OCI-LY1 (cell line): ENCODE results near the gene RHBDL1.

Experiments
- H2AFZ ChIP-seq: fragments of 200-600 bp; sonication (generic), shearing (Covaris generic); 2 replicates; pipeline ENCODE4 v1.6.0; 2014; ENCODE audit warnings: antibody characterized with exemption, mild to moderate bottlenecking, low read length
- H3F3A ChIP-seq: fragments of 200-600 bp; sonication (generic), shearing (Covaris generic); 2 replicates; pipeline ENCODE4 v1.6.0; 2014; ENCODE audit warnings: mild to moderate bottlenecking, antibody characterized with exemption, low read length, moderate library complexity; ENCODE audit not compliant: insufficient read depth
- H3K27ac ChIP-seq: fragments of 200-600 bp; sonication (generic); 2 replicates; pipeline ENCODE4 v1.5.1; 2014; ENCODE audit warnings: low read length, mixed run types, mild to moderate bottlenecking, low read depth; ENCODE audit not compliant: poor library complexity, severe bottlenecking
- H3K27me3 ChIP-seq: fragments of 200-600 bp; sonication (generic); 2 replicates; pipeline ENCODE4 v1.6.0; 2014; ENCODE audit warnings: antibody characterized with exemption, mild to moderate bottlenecking, low read length, moderate library complexity; ENCODE audit not compliant: insufficient read depth
- H3K36me3 ChIP-seq: fragments of 200-600 bp; sonication (generic); 2 replicates; pipeline ENCODE4 v1.6.1; 2014; ENCODE audit warnings: mild to moderate bottlenecking, antibody characterized with exemption, low read length, moderate library complexity, mixed read lengths; ENCODE audit not compliant: insufficient read depth
- H3K4me1 ChIP-seq: fragments of 200-600 bp; sonication (generic); 2 replicates; pipeline ENCODE4 v1.5.1; 2014; ENCODE audit warnings: mild to moderate bottlenecking, low read length, moderate library complexity; ENCODE audit not compliant: insufficient read depth, severe bottlenecking
- H3K4me2 ChIP-seq: fragments of 200-600 bp; sonication (generic), shearing (Covaris generic); 2 replicates; pipeline ENCODE4 v1.6.1; 2014; ENCODE audit warnings: low read length
- H3K4me3 ChIP-seq: fragments of 200-600 bp; sonication (generic); 2 replicates; pipeline ENCODE4 v1.5.1; 2014; ENCODE audit warnings: low read length, low read depth, mild to moderate bottlenecking, mixed read lengths; ENCODE audit not compliant: poor library complexity, severe bottlenecking
- H3K79me2 ChIP-seq: fragments of 200-600 bp; shearing (Covaris generic); 2 replicates; pipeline ENCODE4 v1.6.1; 2016; ENCODE audit warnings: mixed run types, low read length, mixed read lengths; ENCODE audit not compliant: insufficient read depth
- H3K9ac ChIP-seq: fragments of 200-600 bp; sonication (generic), shearing (Covaris generic); 2 replicates; pipeline ENCODE4 v1.6.1; 2014; ENCODE audit warnings: mild to moderate bottlenecking, low read length, mixed read lengths
- H3K9me2 ChIP-seq: fragments of 200-600 bp; sonication (generic), shearing (Covaris generic); 2 replicates; pipeline ENCODE4 v1.6.1; 2014; ENCODE audit warnings: low read depth, mild to moderate bottlenecking, low read length, mixed read lengths
- H3K9me3 ChIP-seq: fragments of 200-600 bp; shearing (Covaris generic); 2 replicates; pipeline ENCODE4 v1.6.1; 2014; ENCODE audit warnings: low read length, mixed read lengths
- H4K20me1 ChIP-seq: fragments of 200-600 bp; sonication (generic), shearing (Covaris generic); 2 replicates; pipeline ENCODE4 v1.6.0; 2016; ENCODE audit warnings: mild to moderate bottlenecking, low read length; ENCODE audit not compliant: insufficient read depth
- EZH2 ChIP-seq: fragments of 200-600 bp; sonication (generic), shearing (Covaris generic); IDR thresholded peaks from 2 replicates; pipeline ENCODE4 v1.8.0; 2017; ENCODE audit warnings: borderline replicate concordance, mixed run types, mild to moderate bottlenecking, antibody characterized with exemption, low read length, moderate library complexity, mixed read lengths
- TF ChIP-seq, protein P1 (sequence below): fragments of 200-600 bp; sonication (generic), shearing (Covaris generic); IDR thresholded peaks from 2 replicates; pipeline ENCODE4 v1.5.1; 2017; ENCODE audit warnings: mild to moderate bottlenecking, antibody characterized with exemption, low read length, moderate library complexity, mixed read lengths

RHBDL1 gene

DNA sequence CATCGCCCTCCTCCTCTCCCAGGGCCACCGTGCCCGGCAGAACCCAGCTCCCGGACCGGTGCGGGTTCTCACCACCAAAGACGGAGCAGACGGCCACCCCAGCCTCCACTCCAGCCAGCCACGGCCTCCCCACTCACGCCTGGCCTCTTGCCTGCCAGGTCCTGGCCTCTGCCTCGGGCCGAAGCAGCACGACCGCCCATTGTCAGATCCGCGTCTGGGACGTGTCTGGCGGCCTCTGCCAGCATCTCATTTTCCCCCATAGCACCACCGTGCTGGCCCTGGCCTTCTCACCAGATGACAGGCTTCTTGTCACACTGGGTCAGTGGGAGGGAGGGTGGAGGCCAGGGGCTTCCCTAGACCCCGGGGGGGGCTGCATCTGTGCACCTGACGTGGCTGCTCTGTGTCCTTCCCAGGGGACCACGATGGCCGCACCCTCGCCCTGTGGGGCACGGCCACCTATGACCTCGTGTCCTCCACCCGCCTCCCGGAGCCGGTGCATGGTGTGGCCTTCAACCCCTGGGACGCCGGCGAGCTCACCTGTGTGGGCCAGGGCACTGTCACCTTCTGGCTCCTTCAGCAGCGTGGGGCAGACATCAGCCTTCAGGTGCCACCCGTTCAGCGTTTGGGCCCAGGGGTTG, 14.2 kb upstream of the RHBDL1 start:
- TF ChIP-seq, protein P1, sequence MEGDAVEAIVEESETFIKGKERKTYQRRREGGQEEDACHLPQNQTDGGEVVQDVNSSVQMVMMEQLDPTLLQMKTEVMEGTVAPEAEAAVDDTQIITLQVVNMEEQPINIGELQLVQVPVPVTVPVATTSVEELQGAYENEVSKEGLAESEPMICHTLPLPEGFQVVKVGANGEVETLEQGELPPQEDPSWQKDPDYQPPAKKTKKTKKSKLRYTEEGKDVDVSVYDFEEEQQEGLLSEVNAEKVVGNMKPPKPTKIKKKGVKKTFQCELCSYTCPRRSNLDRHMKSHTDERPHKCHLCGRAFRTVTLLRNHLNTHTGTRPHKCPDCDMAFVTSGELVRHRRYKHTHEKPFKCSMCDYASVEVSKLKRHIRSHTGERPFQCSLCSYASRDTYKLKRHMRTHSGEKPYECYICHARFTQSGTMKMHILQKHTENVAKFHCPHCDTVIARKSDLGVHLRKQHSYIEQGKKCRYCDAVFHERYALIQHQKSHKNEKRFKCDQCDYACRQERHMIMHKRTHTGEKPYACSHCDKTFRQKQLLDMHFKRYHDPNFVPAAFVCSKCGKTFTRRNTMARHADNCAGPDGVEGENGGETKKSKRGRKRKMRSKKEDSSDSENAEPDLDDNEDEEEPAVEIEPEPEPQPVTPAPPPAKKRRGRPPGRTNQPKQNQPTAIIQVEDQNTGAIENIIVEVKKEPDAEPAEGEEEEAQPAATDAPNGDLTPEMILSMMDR, result no peak; the same call in 1 of the 2 replicates
- no peaks in the 10 kb centered on the region for H3K9me3 ChIP-seq
- H3K9me2 ChIP-seq, result no peaks in the 10 kb centered on the region
- H4K20me1 ChIP-seq, result no peaks in the 10 kb centered on the region
- no peak overlapping the region for H3K27ac ChIP-seq
- H3K4me1 ChIP-seq, result peaks cover 6% of the 10 kb centered on the region
- no peaks in the 10 kb centered on the region for H3F3A ChIP-seq
- H2AFZ ChIP-seq, result no peak overlapping the region
- no peaks in the 10 kb centered on the region for H3K27me3 ChIP-seq
- peaks cover 45% of the 10 kb centered on the region for H3K36me3 ChIP-seq
- no peak overlapping the region for H3K4me3 ChIP-seq
- no peaks in the 10 kb centered on the region for H3K79me2 ChIP-seq
- peak overlapping the region; percentile 25; the same call in 1 of the 2 replicates for H3K4me2 ChIP-seq
- H3K9ac ChIP-seq, result 0 out of 2 replicates have a peak overlapping the region, but pooled peaks have one; percentile 0

DNA sequence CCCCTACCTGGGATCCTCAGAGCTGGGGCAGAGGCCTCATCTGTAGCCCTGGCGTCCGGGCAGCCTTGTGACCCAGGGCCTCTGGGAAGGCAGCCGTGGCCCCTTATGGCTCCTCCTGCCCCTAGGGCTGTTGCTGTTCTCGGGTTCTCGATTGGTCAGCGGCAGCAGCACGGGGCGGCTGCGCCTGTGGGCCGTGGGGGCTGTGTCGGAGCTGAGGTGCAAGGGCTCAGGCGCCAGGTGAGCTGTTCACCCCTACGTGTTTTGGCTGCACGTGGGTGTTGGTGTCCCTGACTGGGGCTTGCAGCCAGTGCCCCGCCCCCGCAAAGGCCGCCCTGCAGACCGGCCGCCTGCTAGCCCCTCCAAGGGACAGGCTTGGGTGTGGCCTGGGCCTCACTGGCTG, 13.4 kb upstream of the RHBDL1 start:
- no peaks in the 10 kb centered on the region for H3F3A ChIP-seq
- no peak for TF ChIP-seq EZH2
- TF ChIP-seq, protein P1, result no peak
- H3K9ac ChIP-seq, result no peak overlapping the region
- H3K4me1 ChIP-seq, result peaks cover 7% of the 10 kb centered on the region
- no peaks in the 10 kb centered on the region for H3K79me2 ChIP-seq
- peaks cover 38% of the 10 kb centered on the region for H3K36me3 ChIP-seq
- no peaks in the 10 kb centered on the region for H3K9me2 ChIP-seq
- no peak overlapping the region for H2AFZ ChIP-seq
- no peaks in the 10 kb centered on the region for H3K27me3 ChIP-seq
- no peaks in the 10 kb centered on the region for H4K20me1 ChIP-seq
- H3K9me3 ChIP-seq, result no peaks in the 10 kb centered on the region
- H3K27ac ChIP-seq, result no peak overlapping the region
- H3K4me2 ChIP-seq, result no peak overlapping the region
- H3K4me3 ChIP-seq, result no peak overlapping the region

DNA sequence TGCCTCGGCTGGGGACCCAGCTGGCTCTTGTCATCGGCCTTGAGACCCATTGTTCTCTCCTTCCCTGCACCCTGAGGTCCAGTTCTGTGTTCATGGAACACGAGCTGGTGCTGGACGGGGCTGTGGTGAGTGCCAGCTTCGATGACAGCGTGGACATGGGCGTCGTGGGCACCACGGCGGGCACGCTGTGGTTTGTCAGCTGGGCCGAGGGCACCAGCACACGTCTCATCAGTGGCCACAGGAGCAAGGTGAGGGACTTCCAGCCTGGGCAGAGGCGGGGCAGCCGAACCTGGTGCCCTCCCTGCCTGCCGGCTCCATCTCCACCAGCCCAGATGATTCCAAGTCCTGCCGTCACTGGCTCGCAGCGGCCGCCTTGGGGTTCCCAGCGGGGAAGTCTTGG, 12.9 kb upstream of the RHBDL1 start:
- H3K4me1 ChIP-seq, result peaks cover 12% of the 10 kb centered on the region
- TF ChIP-seq EZH2, result no peak
- TF ChIP-seq, protein P1, result no peak
- peaks cover 34% of the 10 kb centered on the region for H3K36me3 ChIP-seq
- H3K4me3 ChIP-seq, result no peak overlapping the region
- no peaks in the 10 kb centered on the region for H4K20me1 ChIP-seq
- H3K27me3 ChIP-seq, result no peaks in the 10 kb centered on the region
- H2AFZ ChIP-seq, result no peak overlapping the region
- H3K9me2 ChIP-seq, result no peaks in the 10 kb centered on the region
- no peaks in the 10 kb centered on the region for H3F3A ChIP-seq
- no peak overlapping the region for H3K27ac ChIP-seq
- H3K9ac ChIP-seq, result no peak overlapping the region
- H3K9me3 ChIP-seq, result no peaks in the 10 kb centered on the region
- H3K4me2 ChIP-seq, result no peak overlapping the region
- no peaks in the 10 kb centered on the region for H3K79me2 ChIP-seq
